HG03460 (cell line): ENCODE results near the gene KLHL17.
"Not testable (repeated sequence)": the region's sequence is repeated elsewhere in the genome, so short reads cannot be mapped to it uniquely, and the experiment has no call there.

Source experiments
- ATAC-seq: cut with Tn5 transposase; IDR thresholded peaks from one replicate; pipeline ENCODE4 v1.9.1; 2021; ENCODE audit not compliant: unreplicated experiment

The KLHL17 gene

DNA sequence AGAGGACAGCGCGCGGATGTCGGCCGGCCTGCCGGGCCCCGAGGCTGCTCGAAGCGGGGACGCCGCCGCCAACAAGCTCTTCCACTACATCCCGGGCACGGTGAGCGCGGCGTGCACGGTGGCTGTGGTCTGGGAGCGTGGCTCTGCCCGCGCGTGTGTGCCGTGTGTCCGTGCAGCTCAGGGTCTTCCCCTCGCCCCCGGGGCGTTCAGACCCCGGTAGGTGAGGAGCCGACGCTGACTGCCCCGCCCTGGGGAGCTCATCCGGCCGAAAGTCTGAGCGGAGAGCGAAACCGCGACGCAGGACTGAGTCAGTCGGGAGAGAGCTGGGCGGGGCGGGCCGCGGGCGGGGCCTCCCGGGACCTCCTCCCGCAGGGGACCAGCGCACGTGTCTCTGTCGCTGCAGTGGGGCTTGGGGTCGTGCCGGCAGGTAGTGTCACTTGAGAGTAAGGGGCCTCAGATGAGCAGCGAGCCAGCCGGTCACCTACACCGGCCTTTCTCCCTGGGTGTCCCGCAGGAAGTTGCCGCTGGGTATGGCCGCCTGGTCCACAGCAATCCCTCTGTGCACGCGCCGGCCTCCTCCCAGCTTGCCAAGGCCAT lies 6.4 kb downstream of the KLHL17 start:
- peak; percentile 60 for ATAC-seq

- no peak for ATAC-seq
These were observed 7.3 kb downstream of the KLHL17 start for GRCh38 chr1:967466-968343.

DNA sequence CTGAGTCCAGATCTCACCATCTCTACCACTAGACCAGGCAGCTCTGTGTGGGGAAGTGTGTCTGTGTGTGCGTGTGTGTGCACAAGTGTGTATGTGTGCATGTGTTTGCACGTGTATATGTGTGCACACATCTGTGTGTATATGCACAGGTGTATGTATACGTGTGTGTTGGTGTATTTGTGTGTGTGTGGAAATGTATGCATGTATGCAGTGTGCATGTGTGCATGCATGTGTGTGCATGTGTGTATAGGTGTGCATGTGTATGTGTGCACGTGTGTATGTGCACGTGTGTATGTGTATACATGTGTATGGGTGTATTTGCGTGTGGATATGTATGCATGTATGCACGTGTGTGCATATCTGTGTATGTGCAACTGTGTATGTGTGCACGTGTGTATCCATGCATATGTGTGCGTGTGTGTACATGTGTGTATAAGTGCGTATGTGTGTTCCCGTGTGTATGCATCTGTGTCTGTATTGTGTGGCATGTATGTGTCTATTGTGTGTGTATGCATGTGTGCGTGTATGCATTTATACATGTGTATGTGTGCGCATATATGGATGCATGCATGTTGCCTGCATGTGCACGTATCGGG lies 9.0 kb downstream of the KLHL17 start:
- ATAC-seq = no peak

DNA sequence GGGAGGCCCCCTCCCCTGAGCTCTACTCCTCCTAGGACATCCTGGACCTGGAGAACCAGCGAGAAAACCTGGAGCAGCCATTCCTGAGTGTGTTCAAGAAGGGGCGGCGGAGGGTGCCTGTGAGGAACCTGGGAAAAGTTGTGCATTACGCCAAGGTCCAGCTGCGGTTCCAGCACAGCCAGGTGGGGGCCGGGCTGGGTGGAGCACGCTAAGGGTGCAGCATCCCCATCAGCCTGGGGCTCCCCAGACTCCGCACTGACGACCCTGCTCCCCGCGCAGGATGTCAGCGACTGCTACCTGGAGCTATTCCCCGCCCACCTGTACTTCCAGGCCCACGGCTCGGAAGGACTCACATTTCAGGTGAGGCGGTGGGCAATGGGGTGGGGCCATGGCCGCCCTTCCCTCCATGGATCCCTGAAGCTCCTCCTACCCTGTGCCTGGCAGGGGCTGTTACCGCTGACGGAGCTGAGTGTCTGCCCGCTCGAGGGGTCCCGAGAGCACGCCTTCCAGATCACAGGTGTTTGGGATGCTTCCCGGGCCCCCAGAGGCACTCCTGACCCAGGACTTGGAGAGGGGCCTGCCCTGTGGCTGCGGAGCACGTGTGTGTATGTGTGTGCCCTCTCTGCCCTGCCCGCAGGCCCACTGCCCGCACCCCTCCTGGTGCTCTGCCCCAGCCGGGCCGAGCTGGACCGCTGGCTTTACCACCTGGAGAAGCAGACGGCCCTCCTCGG lies 10.0 kb downstream of the KLHL17 start:
- ATAC-seq = no peak

- no peak for ATAC-seq
These were observed 10.8 kb downstream of the KLHL17 start for GRCh38 chr1:970973-971730.

DNA sequence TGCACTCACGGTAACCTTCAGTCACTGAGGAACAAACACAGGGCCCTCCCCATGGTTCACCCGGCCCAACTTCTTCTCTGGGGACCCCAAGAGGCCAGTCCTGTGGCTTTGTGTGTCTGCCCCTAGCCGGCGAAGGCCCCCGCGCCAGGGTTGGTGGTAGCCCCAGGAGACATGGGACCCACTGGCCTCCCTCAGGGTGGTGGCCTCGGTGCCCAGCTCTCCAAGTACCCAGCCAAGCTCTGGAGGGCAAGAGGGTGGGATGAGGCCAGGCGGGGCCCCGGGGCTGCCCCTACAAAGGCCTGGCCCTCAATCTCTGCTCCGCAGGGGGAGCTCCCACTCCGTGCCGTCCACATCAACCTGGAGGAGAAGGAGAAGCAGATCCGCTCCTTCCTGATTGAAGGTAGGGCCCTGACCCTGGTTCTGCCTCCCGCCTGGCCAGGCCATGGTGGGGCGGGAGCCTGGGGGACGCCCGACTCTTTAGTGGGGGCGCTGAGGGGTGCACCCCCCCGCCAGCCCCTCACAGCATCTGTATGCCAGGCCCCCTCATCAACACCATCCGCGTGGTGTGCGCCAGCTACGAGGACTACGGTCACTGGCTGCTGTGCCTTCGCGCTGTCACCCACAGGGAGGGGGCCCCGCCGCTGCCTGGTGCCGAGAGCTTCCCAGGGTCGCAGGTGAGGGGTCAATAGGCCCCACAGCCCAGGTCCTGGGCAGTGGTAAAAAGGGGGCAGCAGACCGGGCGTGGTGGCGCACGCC lies 11.5 kb downstream of the KLHL17 start:
- no peak for ATAC-seq

- no peak for ATAC-seq
These were observed 12.5 kb downstream of the KLHL17 start for GRCh38 chr1:972726-973458.

DNA sequence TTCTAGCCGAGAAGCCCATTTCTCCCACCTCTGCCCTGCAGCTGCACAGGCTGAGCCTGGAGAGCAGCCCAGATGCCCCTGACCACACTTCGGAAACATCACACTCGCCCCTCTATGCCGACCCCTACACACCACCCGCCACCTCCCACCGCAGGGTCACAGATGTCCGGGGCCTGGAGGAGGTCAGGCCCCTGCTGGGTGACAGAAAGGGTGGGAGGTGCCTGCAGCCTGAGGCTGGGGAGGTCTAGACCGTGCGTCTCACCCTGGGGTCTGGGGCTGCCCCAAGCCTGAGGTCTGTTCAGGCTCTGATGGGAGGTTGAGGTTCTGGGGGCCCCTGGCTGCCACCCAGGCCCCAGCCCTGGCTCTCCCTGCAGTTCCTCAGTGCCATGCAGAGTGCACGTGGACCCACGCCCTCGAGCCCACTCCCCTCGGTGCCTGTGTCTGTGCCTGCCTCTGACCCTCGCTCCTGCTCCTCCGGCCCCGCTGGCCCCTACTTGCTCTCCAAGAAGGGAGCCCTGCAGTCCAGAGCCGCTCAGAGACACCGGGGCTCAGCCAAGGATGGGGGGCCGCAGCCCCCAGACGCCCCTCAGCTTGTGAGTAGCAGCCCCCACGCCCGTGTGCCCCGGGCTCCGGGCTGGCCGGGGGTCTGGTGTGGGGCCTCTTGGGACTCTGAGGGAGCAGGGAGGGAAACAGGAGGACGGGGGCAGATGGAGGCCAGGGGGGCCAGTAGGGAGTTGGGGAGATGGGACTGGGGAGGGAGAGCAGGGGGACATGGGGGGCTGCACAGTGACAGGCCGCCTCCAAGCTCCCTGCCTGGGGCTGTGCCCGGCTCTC lies 13.3 kb downstream of the KLHL17 start:
- ATAC-seq = no peak

DNA sequence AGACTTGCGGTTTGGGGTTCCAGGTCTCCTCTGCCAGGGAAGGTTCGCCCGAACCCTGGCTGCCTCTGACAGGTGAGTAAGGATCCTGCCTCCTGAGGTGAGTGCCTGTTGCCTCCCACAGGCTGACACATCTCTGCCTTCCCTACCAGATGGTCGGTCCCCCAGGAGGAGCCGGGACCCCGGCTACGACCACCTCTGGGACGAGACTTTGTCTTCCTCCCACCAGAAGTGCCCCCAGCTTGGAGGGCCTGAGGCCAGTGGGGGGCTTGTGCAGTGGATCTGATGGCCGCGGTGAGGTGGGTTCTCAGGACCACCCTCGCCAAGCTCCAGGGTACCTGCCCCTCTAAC lies 13.9 kb downstream of the KLHL17 start:
- ATAC-seq = no peak

DNA sequence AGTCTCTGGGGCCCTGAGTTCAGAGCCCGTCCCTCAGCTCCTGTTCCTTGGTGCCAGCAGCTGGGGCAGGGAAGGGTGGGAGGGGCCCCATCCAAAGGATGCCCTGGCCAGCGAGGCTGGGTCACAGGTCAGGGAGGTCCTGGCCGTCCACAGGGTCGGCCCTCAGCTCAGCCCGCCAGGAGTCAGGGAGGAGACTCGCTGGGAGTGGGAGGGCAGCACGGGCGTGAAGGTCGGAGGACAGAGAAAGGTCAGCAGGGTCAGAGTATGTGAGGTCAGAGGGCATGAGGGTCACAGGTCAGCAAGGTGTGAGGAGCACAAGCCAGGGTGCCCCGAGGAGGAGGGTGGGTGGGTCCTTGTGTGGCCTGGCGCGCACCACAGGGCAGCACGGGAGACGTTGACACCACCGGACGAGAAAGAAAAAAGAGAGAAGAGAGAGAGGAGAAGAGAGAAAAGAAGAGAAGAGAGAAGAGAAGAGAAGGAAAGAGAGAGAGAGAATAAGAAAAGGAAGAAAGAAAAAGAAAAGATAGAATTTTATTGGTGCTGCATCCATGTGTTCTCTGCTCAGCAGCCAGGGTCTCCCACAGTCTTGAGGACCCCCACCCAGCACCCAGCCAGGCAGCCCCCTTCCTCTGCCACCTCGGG lies 14.4 kb downstream of the KLHL17 start:
- no peak for ATAC-seq

- no peak for ATAC-seq
These were observed 15.0 kb downstream of the KLHL17 start for GRCh38 chr1:975365-975764.

- ATAC-seq = no peak
These were observed 15.7 kb downstream of the KLHL17 start for GRCh38 chr1:975896-976683.

- ATAC-seq = not testable (repeated sequence)
These were observed 16.4 kb downstream of the KLHL17 start for GRCh38 chr1:976791-977190.

- no peak for ATAC-seq
These were observed 17.9 kb downstream of the KLHL17 start for GRCh38 chr1:978069-978834.

DNA sequence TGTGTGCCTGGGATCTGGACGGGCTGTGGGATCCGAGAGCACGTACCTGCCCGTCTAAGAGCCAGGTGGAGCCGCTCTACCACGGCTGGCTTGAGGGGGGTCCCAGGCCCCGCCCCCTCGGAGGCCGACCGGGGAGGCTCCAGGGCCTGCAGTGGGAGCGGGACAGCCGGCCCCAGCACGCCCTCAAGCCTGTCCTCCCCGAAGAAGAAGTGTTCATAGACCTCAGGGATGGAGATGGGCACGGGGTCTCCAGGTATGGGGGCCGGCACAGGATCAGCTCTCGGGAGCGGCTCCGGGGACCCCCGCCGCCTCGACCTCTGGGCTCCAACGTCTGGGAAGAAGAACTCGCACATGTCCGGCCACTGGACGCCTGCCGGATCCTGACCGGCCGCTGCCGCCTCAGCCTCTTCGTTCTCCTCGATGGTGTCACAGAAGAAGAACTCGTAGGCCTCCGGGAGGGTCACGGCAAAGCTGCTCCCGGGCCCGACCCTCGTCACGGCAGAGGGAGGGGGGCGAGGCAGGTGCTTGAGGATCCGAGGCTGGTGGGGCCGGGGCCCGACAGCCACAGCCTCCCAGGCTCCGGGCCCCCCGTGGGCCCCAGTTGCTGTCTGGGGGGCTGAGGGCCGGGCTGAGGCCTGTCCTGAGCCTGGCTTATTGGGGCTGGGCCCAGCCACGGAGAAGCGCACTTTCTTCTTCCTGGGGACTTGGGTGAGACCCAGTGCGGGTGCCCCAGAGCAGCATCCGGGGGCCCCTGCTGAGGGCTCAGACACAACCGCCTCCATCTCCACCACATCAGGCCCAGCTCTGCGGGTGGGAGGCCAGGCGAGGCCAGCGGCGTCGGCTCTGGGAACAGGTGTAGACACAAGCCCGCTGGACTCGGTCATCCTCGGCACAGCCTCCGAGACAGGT lies 18.7 kb downstream of the KLHL17 start:
- ATAC-seq = no peak

- no peak for ATAC-seq
These were observed 19.3 kb downstream of the KLHL17 start for GRCh38 chr1:979744-980072.
